Effector memory CD4-positive, alpha-beta T cell (primary cell): ENCODE measurements around the gene RNF17.

Experiments used
- DNase-seq, 3 donors: peaks; one replicate each; pipeline ENCODE4 v3.0.0-alpha.2; 2020
- H3K27ac ChIP-seq: 2 replicates; pipeline ENCODE4 v1.7.0; 2013; ENCODE audit warnings: mild to moderate bottlenecking, low read length, moderate library complexity; ENCODE audit not compliant: insufficient read depth, poor library complexity, severe bottlenecking
- H3K27me3 ChIP-seq: replicated peaks from 2 replicates; pipeline ENCODE4 v1.7.0; 2013; ENCODE audit warnings: mild to moderate bottlenecking, low read length; ENCODE audit not compliant: insufficient read depth, control insufficient read depth, poor library complexity, severe bottlenecking
- H3K36me3 ChIP-seq: 2 replicates; pipeline ENCODE4 v1.7.0; 2013; ENCODE audit warnings: mild to moderate bottlenecking, low read length, moderate library complexity; ENCODE audit not compliant: control insufficient read depth, insufficient read depth
- H3K4me1 ChIP-seq: 2 replicates; pipeline ENCODE4 v1.7.0; 2013; ENCODE audit warnings: low read length, mild to moderate bottlenecking; ENCODE audit not compliant: control insufficient read depth, insufficient read depth, poor library complexity, severe bottlenecking
- H3K4me3 ChIP-seq: 2 replicates; pipeline ENCODE4 v1.7.0; 2013; ENCODE audit warnings: low read length, low read depth, mild to moderate bottlenecking; ENCODE audit not compliant: insufficient read depth, poor library complexity, severe bottlenecking
- H3K9me3 ChIP-seq: 2 replicates; pipeline ENCODE4 v1.7.0; 2013; ENCODE audit warnings: mild to moderate bottlenecking, low read length, moderate library complexity; ENCODE audit not compliant: control insufficient read depth

RNF17 gene

DNA sequence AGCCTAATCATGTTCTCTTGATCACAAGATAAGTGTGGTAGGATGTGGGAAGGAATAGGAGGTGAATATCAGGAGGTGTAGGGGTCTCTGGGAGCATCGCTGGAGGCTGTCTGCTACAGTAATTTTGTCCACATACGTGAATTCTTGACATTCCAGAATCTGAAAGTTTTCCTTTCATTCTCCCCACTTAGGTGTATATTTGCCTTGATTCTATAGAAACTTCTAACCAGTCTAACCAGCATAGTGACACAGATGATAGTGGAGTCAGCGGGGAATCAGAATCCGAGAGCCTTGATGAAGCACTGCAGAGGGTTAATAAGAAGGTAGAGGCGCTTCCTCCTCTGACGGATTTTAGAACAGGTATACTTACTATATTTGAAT is 106.4 kb downstream of the RNF17 start:
- no peaks in the 10 kb centered on the region for H3K4me1 ChIP-seq

GRCh38 chr13:24875566-24875965 is 111.6 kb downstream of the RNF17 start:
- Histone ChIP-seq H3K27ac (no peak overlapping the region), H3K9me3 (no peaks in the 10 kb centered on the region), H3K4me1 (no peaks in the 10 kb centered on the region), H3K27me3 (no peaks in the 10 kb centered on the region), H3K36me3 (no peaks in the 10 kb centered on the region), H3K4me3 (no peak overlapping the region)
- no peak for DNase-seq

More for the DNA sequence above, 106.4 kb downstream of the RNF17 start:
- no peak for DNase-seq
- Histone ChIP-seq H3K36me3 (no peaks in the 10 kb centered on the region), H3K4me3 (no peak overlapping the region), H3K27me3 (no peaks in the 10 kb centered on the region), H3K9me3 (no peaks in the 10 kb centered on the region), H3K27ac (no peak overlapping the region)

GRCh38 chr13:24877531-24877930 is 113.6 kb downstream of the RNF17 start:
- H3K4me1 ChIP-seq: no peaks in the 10 kb centered on the region
- no peaks in the 10 kb centered on the region for H3K27me3 ChIP-seq
- H3K9me3 ChIP-seq: no peaks in the 10 kb centered on the region
- H3K27ac ChIP-seq: no peak overlapping the region
- no peaks in the 10 kb centered on the region for H3K36me3 ChIP-seq
- no peak overlapping the region for H3K4me3 ChIP-seq
- DNase-seq: no peak

DNA sequence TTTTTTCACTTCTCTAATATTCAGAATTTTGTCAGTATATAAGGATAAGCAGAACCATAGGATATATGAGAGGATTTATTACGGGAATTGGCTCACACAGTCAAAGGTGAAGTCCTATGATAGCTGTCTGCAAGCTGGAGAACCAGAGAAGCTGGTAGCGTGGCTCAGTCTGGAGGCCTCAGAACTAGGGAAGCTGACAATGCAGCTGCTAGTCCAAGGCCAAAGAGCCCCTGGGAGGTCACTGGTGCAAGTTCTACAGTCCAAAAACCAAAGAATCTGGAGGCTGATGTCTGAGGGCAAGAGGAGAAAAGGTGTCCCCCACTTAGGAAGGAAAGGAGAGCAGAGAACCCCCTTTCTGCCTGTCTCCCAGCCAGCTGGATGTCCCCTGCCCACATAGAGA is 114.4 kb downstream of the RNF17 start:
- no peaks in the 10 kb centered on the region for H3K27me3 ChIP-seq

GRCh38 chr13:24882665-24883064 is 118.7 kb downstream of the RNF17 start:
- Histone ChIP-seq H3K9me3 (no peaks in the 10 kb centered on the region), H3K4me3 (no peak overlapping the region)

More for the DNA sequence above, 114.4 kb downstream of the RNF17 start:
- Histone ChIP-seq H3K27ac (no peak overlapping the region), H3K4me1 (no peaks in the 10 kb centered on the region), H3K4me3 (no peak overlapping the region), H3K36me3 (no peaks in the 10 kb centered on the region), H3K9me3 (no peaks in the 10 kb centered on the region)
- no peak for DNase-seq

DNA sequence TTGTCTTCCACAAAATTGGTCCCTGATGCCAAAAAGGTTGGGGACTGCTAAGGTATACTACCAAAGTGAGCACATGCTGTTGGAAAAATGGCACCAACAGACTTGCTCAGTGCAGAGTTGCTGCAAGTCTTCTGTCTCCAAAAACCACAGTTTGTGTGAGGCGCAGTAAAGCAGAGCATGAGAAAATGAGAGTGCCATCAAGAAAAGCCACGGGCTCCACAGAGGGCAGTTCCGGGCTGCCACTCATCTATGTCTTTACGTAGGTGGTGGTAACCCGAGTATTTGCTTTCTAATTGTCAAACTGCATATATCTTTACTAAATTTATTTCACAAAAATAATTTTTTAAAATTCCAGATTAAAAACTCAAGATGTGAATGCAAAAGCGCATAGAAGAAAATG is 123.8 kb downstream of the RNF17 start:
- H3K27me3 ChIP-seq: no peaks in the 10 kb centered on the region
- no peaks in the 10 kb centered on the region for H3K4me1 ChIP-seq
- H3K36me3 ChIP-seq: no peaks in the 10 kb centered on the region
- no peaks in the 10 kb centered on the region for H3K9me3 ChIP-seq
- H3K27ac ChIP-seq: no peak overlapping the region
- no peak overlapping the region for H3K4me3 ChIP-seq
- no peak for DNase-seq

More at GRCh38 chr13:24882665-24883064, 118.7 kb downstream of the RNF17 start:
- H3K36me3 ChIP-seq: no peaks in the 10 kb centered on the region
- no peaks in the 10 kb centered on the region for H3K27me3 ChIP-seq
- no peak for DNase-seq
- no peaks in the 10 kb centered on the region for H3K4me1 ChIP-seq
- no peak overlapping the region for H3K27ac ChIP-seq

DNA sequence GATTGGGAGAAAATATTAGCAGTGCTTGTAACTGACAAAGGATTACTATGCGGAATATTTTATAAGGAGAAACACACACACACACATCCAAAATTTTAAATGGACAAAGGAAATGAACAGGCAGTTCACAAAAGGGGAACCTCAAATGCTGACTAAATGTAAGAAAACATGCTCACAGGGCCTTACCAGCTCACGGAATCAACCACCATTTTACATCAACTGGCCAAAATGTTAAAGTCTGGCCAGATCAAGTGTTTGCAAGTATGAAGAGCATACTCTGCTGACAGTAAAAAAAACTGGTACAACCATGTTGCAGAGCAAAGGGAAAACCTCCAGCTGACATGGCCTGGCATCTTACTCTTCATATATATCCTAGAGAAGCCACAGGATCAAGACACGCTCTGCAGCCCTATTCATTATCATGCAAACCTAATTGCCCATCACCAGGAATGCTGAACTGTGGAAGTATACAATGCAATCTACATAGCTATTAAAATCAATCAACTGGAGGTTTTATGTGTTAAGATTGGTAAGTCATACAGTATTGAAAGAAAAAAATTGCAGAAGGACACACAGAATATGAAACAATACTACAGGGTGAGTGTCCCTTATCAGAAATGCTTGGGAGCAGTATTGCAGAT is 124.4 kb downstream of the RNF17 start:
- no peak for DNase-seq
- Histone ChIP-seq H3K4me3 (no peak overlapping the region), H3K27me3 (no peaks in the 10 kb centered on the region), H3K4me1 (no peaks in the 10 kb centered on the region), H3K27ac (no peak overlapping the region), H3K36me3 (no peaks in the 10 kb centered on the region), H3K9me3 (no peaks in the 10 kb centered on the region)

- Histone ChIP-seq H3K36me3 (no peaks in the 10 kb centered on the region), H3K4me3 (no peak overlapping the region), H3K4me1 (no peaks in the 10 kb centered on the region), H3K27ac (no peak overlapping the region), H3K27me3 (no peaks in the 10 kb centered on the region), H3K9me3 (no peaks in the 10 kb centered on the region)
- no peak for DNase-seq
Observed at GRCh38 chr13:24890256-24890655, 126.3 kb downstream of the RNF17 start.

DNA sequence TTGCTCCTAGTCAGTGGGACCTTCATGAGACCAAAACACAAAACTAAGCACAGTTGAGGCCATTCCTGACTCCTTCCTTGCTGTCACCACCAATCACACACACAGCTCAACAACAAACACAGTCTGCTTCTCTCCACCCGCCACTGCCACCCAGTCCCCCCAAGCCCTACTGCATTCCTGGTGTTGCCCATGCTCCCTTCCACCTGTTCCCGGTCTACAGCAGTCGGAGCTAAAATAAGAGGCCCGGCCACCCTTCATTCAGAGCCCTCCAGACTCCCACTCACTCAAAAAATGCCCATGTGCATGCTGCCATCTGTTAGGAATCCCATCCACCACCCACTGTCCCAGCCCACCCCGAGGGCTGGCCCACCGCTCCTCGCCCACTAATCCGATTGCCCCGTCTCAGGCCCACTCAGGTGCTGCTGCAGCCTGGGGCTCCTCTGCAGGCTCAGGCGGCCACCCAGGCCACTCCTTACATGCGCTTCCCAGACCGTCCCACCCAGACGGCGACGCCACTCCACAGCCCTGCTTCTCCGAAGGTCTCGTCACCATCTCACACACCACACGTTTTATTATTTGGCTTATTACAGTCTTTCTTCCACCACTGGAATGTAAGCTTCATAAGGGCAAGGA is 127.6 kb downstream of the RNF17 start:
- no peaks in the 10 kb centered on the region for H3K36me3 ChIP-seq

GRCh38 chr13:24892829-24893228 is 128.9 kb downstream of the RNF17 start:
- no peaks in the 10 kb centered on the region for H3K36me3 ChIP-seq
- H3K27ac ChIP-seq: no peak overlapping the region
- H3K27me3 ChIP-seq: no peaks in the 10 kb centered on the region
- no peak overlapping the region for H3K4me3 ChIP-seq
- no peaks in the 10 kb centered on the region for H3K9me3 ChIP-seq
- DNase-seq: no peak
- H3K4me1 ChIP-seq: no peaks in the 10 kb centered on the region

More for the DNA sequence above, 127.6 kb downstream of the RNF17 start:
- no peak overlapping the region for H3K4me3 ChIP-seq
- no peak overlapping the region for H3K27ac ChIP-seq
- no peak for DNase-seq
- no peaks in the 10 kb centered on the region for H3K9me3 ChIP-seq
- H3K27me3 ChIP-seq: no peaks in the 10 kb centered on the region
- no peaks in the 10 kb centered on the region for H3K4me1 ChIP-seq
